SK-N-MC (cell line): ENCODE measurements around the gene TMEM238L.

ENCODE experiments used
- EZH2 ChIP-seq: fragments of 200-600 bp; sonication (generic); IDR thresholded peaks from one replicate; pipeline ENCODE4 v1.6.1; 2017; ENCODE audit warnings: antibody characterized with exemption
- POLR2AphosphoS5 ChIP-seq: IDR thresholded peaks from 2 replicates; pipeline ENCODE4 v1.6.1; 2012; ENCODE audit warnings: mild to moderate bottlenecking, low read depth, low read length, borderline replicate concordance

- no peak for TF ChIP-seq EZH2
- no peak for TF ChIP-seq POLR2AphosphoS5
These were observed 18.6 kb downstream of the TMEM238L start for GRCh38 chr17:10785295-10785694.
